Right lobe of liver (tissue), 6 donors: Measurements from ENCODE around the gene ZBTB47. TPM values are rescaled to one million over a fixed set of nuclear protein-coding genes. Genes with fewer than 3 reads are reported as not detected.
A peak's percentile ranks its signal among the peaks of the same experiment; 100 is the strongest.

Experiments
- ATAC-seq, 4 donors: fragments of 200-7000 bp; cut with Tn5 transposase; one replicate each; pipeline ENCODE4 v1.9.1; 2020; ENCODE audit warnings: mild to moderate bottlenecking in 4 of 4, moderate library complexity in 4 of 4
- DNase-seq, 3 donors: peaks; one replicate each; pipeline ENCODE4 v3.0.0-alpha.2; 2020
- H3K27ac ChIP-seq, 3 donors: fragments of 200-600 bp; one replicate each; pipeline ENCODE4 v1.8.0; 2022
- H3K27me3 ChIP-seq, 2 donors: fragments of 200-600 bp; one replicate each; pipeline ENCODE4 v1.8.0; 2022
- H3K36me3 ChIP-seq, 4 donors: fragments of 200-600 bp; sonication (generic) in 1 of 4; one replicate each; pipeline versions ENCODE4 v1.5.1 to v1.8.0; 2017 to 2022; ENCODE audit warnings: control low read depth in 1 of 4
- H3K4me1 ChIP-seq, 4 donors: fragments of 200-600 bp; sonication (generic) in 1 of 4; one replicate each; pipeline versions ENCODE4 v1.5.1 to v1.8.0; 2017 to 2022; ENCODE audit warnings: control low read depth in 1 of 4
- H3K4me3 ChIP-seq, 3 donors: fragments of 200-600 bp; one replicate each; pipeline ENCODE4 v1.8.0; 2022
- H3K9me3 ChIP-seq, 4 donors: fragments of 200-600 bp; sonication (generic) in 1 of 4; one replicate each; pipeline versions ENCODE4 v1.5.1 to v1.8.0; 2017 to 2022; ENCODE audit warnings: control low read depth in 1 of 4
- POLR2A ChIP-seq: fragments of 450-650 bp; IDR thresholded peaks from one replicate; pipeline ENCODE4 v1.6.1; 2017; ENCODE audit warnings: antibody characterized with exemption, mild to moderate bottlenecking
- WGBS: methylation state at CpG from one replicate; pipeline ENCODE4 v1.1.6; 2018; ENCODE audit warnings: low coverage, low lambda C conversion rate; ENCODE audit not compliant: insufficient coverage; ENCODE audit errors: missing lambda C conversion rate; 5-methylcytosine and 5-hydroxymethylcytosine counted together
- intact Hi-C, 2 donors: fragments of 100-400 bp; cut with DNase I; formaldehyde crosslinking; loops; one replicate each; pipeline versions ENCODE4 v1.11.2 to v1.14.1; 2022
- total RNA-seq, 6 experiments: library from RNA; depleted of rRNA in 2 of 6; stranded (reverse); fragments of >200 nt in 2 of 6; fragmentation: NEBNext Ultra II Directional in 3 of 6; extraction: Animal tissue kit (Norgen Biotek cat#: 25700) in 3 of 6; gene quantifications; one replicate each; pipeline versions ENCODE4 v1.1.0 to v1.2.4, GENCODE V29; 2016 to 2023
- TF ChIP-seq, protein P1 (sequence below), 4 donors: fragments of 200-600 bp in 3 of 4; fragments of 450-650 bp in 1 of 4; IDR thresholded peaks; one replicate each; pipeline versions ENCODE4 v1.5.1 to v1.8.0; 2016 to 2022; ENCODE audit warnings: antibody characterized with exemption in 4 of 4, mild to moderate bottlenecking in 2 of 4
- donor health status: DM: no; HTN: yes; CAD: no.
- donor health status: DM: no; HTN: no; CAD: no.
- donor health status: DM: no; HTN: no; CAD: no.
- donor health status: DM: no; HTN: yes; CAD: no.
- donor health status: DM: no; HTN: yes; CAD: no.

Gene ZBTB47
- total RNA-seq, 6 experiments from 2014 or later = 2.2 to 8.9 (median 4.9) TPM

DNA sequence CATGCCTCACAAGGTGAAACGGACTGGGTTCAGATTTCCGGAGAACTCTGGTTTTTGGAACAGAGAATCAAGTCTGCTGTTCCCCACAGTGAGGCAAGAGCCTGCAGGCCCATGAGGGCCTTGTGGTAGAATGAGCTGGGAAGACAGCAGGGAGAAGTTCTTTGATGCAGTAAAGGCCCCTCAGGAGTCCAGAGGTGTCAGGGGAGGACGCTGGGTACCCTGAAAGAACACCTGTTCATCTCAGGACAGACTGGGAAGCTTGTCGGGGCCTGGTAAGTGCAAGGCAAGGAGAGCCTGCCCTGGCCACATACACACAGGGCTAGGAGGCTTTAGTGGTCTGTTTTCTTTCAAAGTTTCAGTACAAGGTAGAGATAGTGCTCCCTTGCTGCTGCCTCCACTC lies 3.7 kb upstream of the ZBTB47 start:
- intact Hi-C loops = no loop called here
- Histone ChIP-seq H3K27me3 (no peaks in the 10 kb centered on the region), H3K9me3 (no peaks in the 10 kb centered on the region), H3K36me3 (peaks cover 0 to 35% (median 7%) of the 10 kb centered on the region in 4 donors), H3K4me3 (no peak overlapping the region), H3K27ac (no peak overlapping the region), H3K4me1 (peaks cover 0 to 14% (median 3%) of the 10 kb centered on the region in 4 donors)
- 90% methylated on average over 2 of the region's 4 CpGs for WGBS
- no peak for ATAC-seq
- TF ChIP-seq, protein P1, sequence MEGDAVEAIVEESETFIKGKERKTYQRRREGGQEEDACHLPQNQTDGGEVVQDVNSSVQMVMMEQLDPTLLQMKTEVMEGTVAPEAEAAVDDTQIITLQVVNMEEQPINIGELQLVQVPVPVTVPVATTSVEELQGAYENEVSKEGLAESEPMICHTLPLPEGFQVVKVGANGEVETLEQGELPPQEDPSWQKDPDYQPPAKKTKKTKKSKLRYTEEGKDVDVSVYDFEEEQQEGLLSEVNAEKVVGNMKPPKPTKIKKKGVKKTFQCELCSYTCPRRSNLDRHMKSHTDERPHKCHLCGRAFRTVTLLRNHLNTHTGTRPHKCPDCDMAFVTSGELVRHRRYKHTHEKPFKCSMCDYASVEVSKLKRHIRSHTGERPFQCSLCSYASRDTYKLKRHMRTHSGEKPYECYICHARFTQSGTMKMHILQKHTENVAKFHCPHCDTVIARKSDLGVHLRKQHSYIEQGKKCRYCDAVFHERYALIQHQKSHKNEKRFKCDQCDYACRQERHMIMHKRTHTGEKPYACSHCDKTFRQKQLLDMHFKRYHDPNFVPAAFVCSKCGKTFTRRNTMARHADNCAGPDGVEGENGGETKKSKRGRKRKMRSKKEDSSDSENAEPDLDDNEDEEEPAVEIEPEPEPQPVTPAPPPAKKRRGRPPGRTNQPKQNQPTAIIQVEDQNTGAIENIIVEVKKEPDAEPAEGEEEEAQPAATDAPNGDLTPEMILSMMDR (IDR thresholded peaks at IDR 0.05) = no peak
- TF ChIP-seq POLR2A = no peak
- DNase-seq = no peak

DNA sequence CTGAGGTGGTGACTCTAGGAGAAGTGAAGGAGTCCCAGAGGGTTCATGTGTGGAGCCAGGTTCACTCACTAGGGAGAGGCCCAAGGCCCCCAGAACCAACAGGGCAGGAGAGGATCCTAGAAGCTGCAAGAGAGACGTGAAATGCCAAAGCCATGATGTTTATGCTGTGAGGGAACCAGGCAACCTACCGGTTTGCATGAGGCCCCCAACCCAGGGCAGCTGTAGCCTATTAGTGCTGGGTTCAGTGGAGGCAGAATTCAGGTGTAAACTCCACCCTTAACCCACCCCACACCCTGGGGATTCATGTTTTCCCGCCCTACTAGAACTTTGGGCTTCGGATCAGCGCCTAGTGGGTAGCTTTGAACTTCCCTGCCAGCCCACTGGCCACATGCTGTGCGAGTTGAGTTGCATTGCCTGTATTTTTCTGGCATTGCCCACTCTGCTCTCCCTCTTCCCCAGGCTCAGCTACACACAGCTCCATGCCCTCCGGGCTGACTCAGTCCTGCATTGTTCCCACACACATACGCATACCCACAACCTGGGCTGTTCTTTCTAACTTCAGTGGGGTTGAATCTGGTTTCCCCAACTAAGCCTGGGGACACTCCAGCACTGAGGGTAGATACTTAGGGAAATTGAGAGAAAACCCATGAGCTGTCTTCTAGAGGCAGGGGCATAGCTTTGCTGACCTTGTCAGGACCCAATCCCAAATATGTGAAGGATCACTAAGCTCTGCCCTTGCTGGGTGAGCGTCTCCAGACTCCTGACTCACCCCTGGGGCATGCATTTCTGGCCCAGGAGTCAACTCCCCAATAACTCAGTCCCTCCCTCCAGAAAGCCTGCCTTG lies 2.0 kb upstream of the ZBTB47 start:
- H3K36me3 ChIP-seq = peaks cover 0 to 18% (median under 1%) of the 10 kb centered on the region in 4 donors
- TF ChIP-seq, protein P1 (IDR thresholded peaks at IDR 0.05) = no peak
- no peak for TF ChIP-seq POLR2A
- intact Hi-C loops = no loop called here
- ATAC-seq (no peak), DNase-seq (no peak)
- no peaks in the 10 kb centered on the region for H3K27me3 ChIP-seq
- no peaks in the 10 kb centered on the region for H3K9me3 ChIP-seq
- WGBS = 93% methylated on average over 6 of the region's 9 CpGs
- peaks cover 0 to 14% (median 3%) of the 10 kb centered on the region in 4 donors for H3K4me1 ChIP-seq
- H3K4me3 ChIP-seq = no peak overlapping the region
- H3K27ac ChIP-seq = no peak overlapping the region

DNA sequence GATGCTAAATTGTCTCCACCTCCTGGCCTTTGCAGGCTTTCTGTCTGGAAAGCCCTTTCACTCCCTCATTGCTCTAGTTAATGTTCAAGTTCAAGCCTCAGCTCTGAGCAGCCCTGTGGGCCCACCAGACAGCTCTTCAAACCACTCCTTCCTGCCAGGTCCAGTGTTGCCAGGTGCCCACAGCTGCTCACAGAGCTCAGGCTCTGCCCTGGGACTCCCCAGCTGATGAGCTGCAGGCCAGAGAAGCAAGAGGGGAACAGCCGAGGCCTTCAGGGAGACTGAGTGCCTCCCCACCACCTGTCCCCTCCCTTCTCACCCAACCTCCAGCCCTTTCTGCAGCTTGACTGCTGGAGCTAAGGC lies 1.3 kb upstream of the ZBTB47 start:
- H3K4me1 ChIP-seq = peaks cover 0 to 14% (median 3%) of the 10 kb centered on the region in 4 donors
- TF ChIP-seq, protein P1 (IDR thresholded peaks at IDR 0.05) = no peak
- TF ChIP-seq POLR2A = no peak
- intact Hi-C loops = no loop called here
- no peak overlapping the region for H3K4me3 ChIP-seq
- DNase-seq (no peak), ATAC-seq (no peak)
- no CpG with 5 or more reads among the region's 1 CpG for WGBS
- no peaks in the 10 kb centered on the region for H3K27me3 ChIP-seq
- no peaks in the 10 kb centered on the region for H3K9me3 ChIP-seq
- no peak overlapping the region for H3K27ac ChIP-seq
- peaks cover 0 to 12% (median 0%) of the 10 kb centered on the region in 4 donors for H3K36me3 ChIP-seq

DNA sequence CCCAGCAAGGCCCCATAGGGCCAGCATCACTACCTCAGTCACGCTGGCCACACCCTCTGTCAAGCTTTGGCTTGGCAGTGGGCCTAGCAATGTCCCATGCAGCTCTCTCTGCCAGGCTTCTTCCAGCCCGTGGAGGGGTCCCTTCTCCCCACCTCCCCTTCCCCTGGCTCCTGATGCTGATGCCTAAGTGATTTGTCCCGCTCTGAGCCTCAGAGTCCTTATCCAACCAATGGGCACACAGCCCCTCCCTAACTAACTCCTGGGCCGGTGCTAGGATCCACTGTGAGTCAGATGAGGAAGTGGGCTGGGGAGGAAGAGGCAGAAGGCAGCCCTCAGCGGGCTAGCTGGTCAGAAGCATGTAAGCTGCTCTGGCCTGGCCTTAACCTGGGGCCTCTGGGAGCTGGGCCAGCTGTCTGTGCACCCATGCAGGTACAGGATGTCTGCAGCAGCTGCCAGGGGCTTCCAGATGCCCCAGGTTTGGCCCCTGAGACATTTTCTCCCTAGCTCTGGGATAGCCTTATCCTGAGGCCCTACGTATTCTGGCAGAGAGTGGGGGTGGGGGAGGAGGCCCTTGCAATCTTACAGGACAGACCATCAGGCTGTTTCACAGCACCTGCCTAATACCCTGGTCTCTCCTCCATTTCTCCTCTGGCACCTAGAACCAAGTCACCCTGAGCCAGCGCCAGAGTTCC lies 740 bp upstream of the ZBTB47 start:
- H3K27me3 ChIP-seq = no peaks in the 10 kb centered on the region
- intact Hi-C loops = no loop called here
- H3K9me3 ChIP-seq = no peaks in the 10 kb centered on the region
- peaks cover 0 to 12% (median 0%) of the 10 kb centered on the region in 4 donors for H3K36me3 ChIP-seq
- H3K4me1 ChIP-seq = peaks cover 0 to 14% (median 3%) of the 10 kb centered on the region in 4 donors
- H3K27ac ChIP-seq = peak overlapping the region in 1 of 3 donors; percentile 74
- DNase-seq (peak in 1 of 3 donors; percentile 72), ATAC-seq (peak; percentile 43 to 68 (median 54))
- H3K4me3 ChIP-seq = peak overlapping the region in 2 of 3 donors; percentile 57 to 64
- TF ChIP-seq, protein P1 (IDR thresholded peaks at IDR 0.05) = no peak
- TF ChIP-seq POLR2A = peak; percentile 70
- WGBS = 6% methylated on average over 3 of the region's 7 CpGs
